HG03354 (cell line): ENCODE data around the gene ITIH3.

ENCODE experiments used
- ATAC-seq: cut with Tn5 transposase; IDR thresholded peaks from one replicate; pipeline ENCODE4 v1.9.1; 2021; ENCODE audit warnings: mild to moderate bottlenecking; ENCODE audit not compliant: unreplicated experiment, poor library complexity, severe bottlenecking

The ITIH3 gene

DNA sequence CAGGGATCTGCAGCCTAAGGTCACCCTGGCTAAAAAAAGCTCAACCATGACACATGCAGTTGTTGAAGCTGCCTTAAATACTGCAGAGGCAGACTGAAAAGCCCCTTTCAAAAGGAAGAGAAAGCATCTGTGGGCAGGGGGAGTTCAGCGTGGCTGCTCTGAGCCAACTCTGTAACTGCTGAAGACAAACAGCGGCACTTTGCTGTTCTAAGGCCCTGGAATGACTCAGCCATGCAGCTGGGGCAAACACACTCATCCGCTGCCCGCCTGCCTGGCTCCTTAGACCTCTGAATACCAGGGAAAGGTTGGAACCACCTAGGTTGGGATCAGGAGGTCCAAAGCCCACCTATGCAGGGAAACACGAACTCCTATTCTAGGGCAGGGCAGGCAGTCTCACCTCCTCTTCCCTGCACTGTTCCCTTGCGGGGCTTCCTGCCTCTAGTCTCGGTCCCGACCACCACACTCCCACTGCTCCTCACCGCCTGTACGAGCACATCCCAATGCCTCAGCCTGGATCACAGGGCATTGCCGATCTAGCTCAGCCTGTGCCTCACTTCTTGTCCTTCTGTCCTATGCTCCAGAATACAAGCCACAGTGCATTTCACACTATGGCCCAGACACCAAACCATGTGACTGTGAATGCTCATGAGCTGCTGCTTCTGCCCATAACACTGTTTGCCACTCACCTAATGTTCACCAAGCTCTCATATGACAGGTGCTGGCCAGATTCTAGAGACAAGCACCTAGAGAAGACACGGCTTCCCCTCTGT lies 46.8 kb downstream of the ITIH3 start:
- no peak for ATAC-seq

DNA sequence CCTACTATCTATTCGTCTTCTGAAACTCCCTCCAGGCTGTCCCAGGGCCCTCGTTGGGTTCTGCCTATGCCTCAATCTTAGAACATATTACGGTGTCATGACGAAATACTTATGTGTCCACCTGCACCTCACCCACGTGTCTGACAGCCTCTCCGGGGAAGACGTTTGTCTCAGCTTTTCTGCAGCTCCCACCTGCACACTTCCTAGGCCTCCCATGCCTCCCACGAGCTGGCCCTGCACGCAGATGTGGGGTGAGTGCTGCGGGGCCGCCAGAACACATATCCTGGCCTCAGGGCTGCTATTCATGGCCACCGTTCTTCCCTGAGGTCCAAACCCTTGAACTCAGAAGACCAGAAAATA lies 47.4 kb downstream of the ITIH3 start:
- no peak for ATAC-seq

DNA sequence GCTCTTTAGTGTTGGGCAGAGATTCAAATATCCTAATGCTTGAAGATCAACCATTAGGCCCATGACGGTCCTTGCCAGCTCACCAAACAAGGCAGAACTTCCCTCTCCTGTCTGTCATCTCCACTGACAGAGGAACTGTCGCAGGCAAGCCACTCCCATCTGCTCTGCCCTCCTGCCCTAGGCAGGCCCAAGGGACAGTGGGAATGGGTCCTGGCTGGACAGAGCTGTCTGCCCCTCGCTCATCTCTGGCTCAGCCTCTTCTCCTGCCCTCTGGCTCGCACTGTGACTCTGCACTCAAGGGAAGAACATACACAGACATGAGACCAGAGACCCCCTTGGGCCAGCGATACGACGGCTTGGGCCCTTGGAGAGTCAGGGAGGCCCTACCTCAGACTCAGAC lies 47.8 kb downstream of the ITIH3 start:
- no peak for ATAC-seq

DNA sequence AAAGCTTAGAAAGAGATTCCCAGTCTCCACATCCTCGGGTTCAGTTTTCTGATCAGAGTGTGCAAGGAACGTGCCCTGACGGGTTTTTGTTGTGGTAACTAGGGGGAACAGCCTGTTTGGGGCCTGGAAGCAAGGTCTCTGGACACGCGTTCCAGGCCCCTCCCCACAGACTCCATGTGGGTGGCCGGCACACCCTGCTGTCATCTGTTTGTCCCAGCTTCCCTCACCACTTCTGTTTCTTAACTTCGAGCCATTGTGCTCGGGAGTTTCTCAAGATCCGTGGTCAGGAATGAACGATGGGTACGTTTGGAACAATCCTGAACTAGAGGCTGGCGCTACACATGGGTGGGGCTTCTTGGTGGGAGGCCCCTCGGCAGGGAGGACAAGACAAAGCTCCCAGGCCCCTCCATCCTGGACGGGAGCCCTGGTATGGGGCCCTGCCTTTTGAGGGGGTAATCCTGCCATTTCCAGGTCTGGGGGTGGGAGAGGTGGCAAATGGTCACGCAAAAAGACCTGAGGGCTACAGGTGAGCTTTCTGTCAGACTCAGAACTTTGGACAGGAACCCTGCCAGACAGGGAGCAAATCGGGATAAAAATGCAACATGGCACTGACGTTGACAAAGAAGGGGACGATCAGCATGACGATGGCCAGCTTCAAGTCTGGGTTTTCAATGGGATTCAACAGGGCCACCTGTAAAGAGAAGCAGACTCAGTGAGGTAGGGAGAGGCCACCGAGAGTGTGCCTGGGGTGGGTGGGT lies 48.7 kb downstream of the ITIH3 start:
- ATAC-seq: no peak

DNA sequence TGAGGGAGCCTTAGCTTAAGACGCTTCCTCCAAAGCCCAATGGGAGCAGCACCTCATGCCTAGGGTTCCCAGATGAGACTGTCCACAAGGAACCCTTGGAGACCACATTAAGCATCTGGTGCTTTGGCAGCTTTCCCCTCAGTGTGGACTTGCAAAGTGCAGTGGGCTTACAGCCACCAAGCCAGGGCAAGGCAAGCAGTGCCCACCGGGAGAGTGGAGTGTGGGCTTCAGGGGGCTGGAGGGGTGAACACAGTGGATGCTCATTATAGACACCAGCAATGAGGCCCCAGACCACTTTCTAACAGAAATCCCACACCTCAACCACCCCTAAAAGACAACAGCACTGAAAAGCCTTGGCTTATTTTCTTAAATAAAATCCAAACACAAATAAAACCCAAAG lies 49.3 kb downstream of the ITIH3 start:
- ATAC-seq: no peak

DNA sequence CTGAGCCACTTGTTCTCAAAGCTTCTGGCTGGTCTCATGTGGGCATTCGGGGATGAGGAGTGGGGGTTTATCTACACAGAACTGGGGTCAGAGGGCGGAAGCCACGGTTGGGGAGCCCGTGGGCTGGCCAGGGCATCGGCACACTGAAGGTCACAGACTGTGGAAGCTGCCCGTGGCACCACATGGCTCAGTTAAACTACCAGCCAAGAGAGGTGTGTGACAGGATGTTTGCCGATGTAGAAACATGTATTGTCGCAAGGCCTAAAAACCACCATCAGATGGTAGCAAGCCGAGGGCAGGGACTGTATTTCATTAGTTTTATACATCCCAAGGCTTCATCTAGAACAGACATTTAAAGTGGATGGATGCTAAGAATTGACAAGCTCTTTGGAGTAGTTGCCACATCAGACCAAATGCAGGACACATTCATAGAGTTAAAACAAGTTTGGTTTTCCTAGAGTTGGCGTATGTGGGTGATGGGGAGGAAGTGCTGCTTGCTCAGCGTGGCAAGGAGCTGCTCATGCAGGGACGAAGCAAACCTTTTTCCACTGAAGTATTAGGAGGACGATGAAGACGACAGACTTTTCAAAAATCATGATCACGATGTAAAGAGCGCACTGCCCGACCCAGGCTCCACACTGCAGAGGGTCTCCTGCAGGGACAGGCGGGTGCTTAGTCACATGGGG lies 49.8 kb downstream of the ITIH3 start:
- no peak for ATAC-seq

DNA sequence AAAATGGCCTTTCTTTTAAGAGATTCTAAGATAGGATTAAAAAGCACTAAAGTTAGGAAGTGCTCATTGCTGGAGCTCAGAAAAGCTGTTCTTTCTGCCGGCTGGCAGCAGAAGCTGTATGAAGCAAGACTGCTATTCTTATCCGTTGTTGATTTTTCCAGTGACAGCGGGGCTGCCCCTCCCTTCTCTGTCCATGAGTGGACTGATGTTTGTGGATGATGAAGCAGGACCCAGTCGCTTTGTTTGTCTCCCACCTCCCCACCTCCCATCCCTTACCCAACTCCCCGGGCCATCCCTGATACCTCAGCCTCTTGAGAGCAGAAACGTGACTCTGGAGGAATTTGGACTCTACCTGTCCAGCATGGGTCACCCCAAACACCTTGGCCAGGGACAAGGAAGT lies 50.6 kb downstream of the ITIH3 start:
- no peak for ATAC-seq

DNA sequence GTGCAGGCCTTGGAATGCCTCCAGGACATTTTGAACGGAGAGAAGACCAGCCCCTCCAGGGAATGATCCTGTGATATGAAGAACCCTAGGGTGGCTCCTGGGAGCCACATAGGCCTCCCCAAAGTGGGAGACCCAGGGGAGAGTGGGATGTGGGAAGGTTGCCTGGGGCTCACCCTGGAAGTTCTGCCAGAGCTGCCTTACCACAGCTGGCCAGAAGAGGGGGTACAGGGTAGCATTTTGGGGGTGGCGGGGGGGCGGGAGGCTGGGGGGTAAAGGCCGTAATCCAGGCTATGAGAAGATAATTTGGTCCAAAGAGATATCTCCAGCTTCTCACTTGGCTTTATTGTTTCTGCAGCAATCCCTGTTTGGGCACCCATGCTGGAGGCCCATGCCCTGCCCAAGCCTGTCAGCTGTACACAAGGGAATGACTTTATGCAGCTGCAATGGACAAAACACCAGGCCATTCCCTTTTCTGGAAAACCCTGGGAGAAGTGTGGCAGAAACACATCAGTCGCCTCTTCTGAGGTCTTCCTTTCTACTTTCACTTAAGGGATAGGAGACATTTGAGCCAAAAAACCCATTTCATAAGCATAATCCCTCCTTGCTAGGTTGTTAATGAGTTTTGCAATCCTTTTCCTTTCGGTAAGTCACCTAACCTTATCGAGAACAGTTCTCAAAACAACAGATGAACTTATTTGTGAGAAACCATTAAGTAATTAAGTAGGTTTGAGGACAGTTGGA lies 51.3 kb downstream of the ITIH3 start:
- no peak for ATAC-seq

DNA sequence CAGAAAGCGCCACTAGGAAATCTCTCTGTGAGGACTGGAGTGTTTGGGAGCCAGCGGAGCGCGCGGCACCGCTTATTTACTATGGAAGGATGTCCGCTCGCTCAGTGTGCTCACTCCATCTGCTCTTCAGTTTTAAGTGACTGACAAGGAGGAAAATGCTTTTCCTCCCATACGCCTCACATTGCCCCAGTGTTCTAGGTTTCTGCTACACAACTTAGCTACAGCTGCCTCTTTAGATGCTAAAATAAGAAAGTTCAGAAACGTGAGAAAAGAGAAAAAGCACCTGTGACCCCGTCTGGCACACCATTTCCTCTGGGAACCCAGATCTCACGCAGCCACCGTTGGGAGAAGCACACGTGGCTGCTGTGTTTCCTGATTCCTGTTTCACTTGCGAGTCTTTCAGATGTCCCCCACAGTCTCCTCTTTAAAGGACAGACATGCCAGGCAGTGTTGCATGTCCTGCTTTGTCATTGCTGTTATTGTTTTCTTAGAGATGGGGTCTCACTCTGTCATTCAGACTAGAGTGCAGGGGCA lies 51.9 kb downstream of the ITIH3 start:
- ATAC-seq: no peak

DNA sequence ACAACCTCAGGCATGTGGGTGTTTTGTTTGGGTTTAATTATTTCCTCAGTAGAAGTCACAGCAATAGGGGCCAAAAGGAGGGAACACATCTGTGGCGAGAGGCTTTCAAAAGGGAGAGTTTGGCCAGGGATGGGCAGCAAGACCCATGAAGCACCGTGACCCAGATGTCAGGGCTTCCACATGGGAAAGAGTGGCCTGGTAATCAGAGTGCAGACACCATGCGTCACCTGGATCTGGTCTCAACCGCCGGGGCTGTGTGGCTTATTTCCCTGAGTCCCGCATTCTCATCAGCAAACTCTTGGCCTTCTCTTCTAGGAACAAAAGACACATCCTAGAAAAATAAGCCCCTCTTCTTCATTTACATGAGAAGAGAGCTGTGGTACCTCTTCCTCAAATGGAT lies 52.6 kb downstream of the ITIH3 start:
- ATAC-seq: no peak

DNA sequence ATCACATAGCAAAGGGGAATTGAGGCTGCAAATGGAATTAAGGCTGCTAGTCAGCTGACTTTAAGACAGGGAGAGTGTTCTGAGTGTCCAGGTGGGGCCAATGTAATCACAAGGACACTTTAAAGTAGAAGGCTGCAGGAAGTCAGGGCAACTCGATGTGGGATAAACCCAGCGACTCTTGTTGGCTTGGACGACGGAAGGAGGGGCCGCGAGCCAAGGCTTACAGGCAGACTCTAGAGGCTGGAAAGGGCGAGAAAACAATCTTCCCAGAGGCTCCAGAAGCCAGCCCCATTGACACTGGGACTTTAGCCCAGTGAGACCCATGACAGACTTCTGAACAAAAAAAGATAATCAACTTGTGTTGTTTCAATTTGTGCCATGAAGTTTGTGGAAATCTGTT lies 53.1 kb downstream of the ITIH3 start:
- ATAC-seq: no peak

DNA sequence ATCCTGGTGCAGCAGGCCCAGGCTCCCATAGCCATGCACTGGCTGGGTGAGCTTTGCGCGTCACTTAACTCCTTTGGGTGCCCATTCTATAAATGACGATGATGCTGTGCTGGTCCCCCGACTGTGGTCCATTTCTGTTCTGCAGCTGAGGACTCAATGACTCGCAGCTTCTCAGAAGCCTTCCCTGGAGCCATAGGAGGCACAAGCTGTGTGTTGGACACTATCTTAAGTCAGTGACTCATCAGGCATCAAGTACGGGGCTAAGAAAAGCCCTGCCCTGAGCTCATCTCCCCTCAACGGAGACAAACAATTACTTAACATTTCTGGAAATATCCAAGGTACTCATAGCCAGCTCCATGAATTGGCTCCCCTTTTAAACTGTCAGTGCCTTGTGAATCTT lies 54.0 kb downstream of the ITIH3 start:
- no peak for ATAC-seq

DNA sequence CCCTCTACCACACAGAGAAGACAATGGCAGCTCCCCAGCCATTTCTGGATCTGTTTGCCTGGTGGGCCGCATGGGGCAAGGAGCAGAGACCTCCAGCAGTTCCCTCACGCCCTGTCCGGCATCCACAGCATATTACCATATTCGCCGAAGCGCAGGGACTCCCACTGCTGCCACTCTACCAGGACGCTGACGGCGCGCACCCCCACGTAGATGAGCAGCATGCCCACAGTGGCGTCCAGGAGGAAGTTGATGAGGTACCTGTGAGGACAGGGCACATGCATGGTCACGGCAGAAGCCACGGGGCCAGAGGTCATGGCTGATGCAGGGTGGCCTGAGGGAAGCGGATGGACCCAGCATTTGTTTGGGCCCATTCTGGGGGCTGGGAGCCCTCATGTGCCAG lies 55.1 kb downstream of the ITIH3 start:
- ATAC-seq: no peak

DNA sequence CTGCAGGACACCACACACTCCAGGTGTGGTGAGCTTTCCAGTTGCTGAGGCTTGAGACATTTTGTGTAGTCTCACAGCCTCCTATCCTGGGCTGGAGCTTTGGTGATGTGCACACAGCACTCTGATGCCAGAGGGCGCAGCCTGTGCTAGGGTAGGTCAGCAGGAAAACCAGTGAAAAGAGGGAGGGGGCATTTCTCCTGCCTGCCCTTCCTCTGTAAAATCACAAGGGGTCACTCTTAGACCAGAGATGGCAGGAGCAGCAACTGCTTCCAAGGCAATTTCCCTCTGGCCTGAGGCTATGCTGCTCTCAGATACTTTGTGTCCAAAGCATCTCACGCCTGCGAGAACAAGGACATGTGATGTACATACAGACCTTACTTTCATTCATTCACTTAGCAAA lies 56.8 kb downstream of the ITIH3 start:
- no peak for ATAC-seq

DNA sequence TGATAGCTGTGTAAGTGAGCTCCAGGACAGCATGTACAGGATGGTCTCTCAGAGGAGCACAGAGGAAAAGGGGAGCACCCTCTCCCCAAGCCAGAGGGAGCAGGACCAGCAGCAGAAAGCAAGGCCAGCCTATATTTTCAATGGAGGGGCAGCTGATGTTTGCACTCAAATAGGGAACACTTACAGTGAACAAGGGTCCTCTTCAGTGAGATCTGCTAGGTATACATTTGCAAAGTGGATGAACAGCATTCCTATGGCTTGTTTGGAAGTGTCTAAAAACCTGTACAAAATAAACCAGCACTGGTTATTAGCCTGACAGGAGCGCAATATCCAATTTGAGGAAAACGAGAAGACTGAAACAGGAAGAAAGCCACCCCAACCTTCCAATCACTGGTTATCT lies 57.8 kb downstream of the ITIH3 start:
- no peak for ATAC-seq

DNA sequence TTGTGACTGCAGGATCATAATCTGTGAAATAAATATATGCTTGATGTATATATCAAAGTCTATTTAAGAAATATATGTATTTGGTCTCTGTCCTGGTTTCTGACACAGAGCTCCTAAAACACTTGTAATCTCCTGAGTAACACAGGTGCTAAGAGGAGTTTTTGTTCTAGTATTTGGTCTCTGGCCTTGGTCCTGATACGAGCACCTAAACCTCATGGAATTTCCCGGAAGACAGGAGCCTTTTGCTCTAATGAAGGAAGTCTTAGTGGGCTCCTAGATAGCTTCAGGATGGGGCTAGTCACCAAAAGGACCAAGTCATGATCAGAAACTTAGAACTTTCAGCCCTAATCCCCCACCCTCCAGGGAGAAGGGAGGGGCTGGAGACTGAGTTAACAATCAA lies 59.4 kb downstream of the ITIH3 start:
- no peak for ATAC-seq

DNA sequence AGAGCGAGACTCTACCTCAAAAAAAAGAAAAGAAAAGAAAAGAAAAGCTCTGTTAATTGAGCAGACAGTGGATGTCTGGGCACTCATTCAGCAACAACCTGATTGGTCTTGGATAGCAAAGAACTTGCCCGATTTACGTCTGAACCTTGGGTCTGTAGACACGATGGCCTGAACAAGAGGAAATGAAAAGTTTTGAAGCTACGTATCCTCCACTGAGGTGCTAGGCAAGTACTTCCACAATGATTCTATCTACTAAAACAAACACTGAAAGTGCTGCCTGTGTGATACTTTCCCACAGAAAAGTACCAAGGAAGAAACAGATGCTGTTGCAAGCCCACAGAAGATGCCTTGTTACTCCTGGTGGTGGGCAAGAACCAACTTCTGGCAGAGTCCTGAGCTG lies 62.1 kb downstream of the ITIH3 start:
- ATAC-seq: no peak

DNA sequence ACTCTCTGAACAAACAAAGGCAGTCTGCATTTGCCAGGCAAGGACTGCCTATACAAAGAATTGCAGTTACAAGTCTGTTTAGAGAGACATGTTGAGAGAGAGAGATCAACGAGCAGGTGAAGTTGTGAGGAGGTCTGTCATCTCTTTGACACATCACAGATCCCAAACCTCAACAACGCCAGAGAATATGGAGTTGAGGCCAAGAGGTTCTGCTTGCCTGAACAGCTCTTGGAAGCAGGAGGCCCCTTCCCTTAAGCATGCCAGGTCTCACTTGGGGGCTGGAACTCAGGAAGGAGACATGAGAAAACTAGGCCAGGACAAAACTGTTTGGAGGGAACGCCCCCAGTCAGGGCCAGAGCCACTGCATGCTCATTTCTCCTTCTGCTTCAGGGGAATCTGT lies 62.5 kb downstream of the ITIH3 start:
- ATAC-seq: no peak

DNA sequence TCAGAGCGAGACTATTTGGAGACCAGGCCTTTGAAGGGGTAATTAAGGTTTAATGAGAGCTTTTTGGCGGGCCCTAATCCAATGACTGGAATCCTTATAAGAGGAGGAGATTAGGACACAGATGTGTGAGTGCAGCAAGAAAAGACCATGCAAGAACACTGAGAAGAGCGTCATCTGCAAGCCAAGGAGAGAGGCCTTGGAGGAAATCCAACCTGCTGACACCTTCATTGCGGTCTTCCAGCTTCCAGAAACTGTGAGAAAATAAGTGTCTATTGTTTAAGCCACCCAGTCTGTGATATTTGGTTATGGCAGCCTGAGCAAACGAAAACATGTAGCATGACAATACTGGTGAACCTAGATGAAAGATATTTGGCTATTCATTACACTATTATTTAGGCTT lies 63.3 kb downstream of the ITIH3 start:
- no peak for ATAC-seq
